Activated CD4-positive, CD25-positive, alpha-beta regulatory T cell (primary cell): ENCODE data around the gene CFTR.
"Not testable (repeated sequence)": the region's sequence is repeated elsewhere in the genome, so short reads cannot be mapped to it uniquely, and the experiment has no call there.

Source experiments
- DNase-seq, 4 experiments: peaks; one replicate each; lab custom pipeline; 2025; lab: John Stamatoyannopoulos, UW

CFTR gene

GRCh38 chr7:117495308-117495707 lies 15.5 kb downstream of the CFTR start:
- no peak for DNase-seq

GRCh38 chr7:117502331-117502730 lies 22.5 kb downstream of the CFTR start:
- DNase-seq, result no peak

- DNase-seq, result no peak
These were observed 25.4 kb downstream of the CFTR start for GRCh38 chr7:117505238-117505637.

DNA sequence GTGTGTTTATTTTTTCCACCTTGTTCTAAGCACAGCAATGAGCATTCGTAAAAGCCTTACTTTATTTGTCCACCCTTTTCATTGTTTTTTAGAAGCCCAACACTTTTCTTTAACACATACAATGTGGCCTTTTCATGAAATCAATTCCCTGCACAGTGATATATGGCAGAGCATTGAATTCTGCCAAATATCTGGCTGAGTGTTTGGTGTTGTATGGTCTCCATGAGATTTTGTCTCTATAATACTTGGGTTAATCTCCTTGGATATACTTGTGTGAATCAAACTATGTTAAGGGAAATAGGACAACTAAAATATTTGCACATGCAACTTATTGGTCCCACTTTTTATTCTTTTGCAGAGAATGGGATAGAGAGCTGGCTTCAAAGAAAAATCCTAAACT lies 28.9 kb downstream of the CFTR start:
- no peak for DNase-seq

DNA sequence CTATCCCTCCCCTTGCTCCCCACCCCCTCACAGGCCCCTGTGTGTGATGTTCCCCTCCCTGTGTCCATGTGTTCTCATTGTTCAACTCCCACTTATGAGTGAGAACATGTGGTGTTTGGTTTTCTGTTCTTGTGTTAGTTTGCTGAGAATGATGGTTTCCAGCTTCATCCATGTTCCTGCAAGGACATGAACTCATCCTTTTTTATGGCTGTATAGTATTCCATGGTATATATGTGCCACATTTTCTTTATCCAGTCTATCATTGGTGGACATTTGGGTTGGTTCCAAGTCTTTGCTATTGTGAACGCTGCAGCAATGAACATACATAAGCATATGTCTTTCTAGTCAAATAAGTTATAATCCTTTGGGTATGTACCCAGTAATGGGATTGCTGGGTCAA lies 37.4 kb downstream of the CFTR start:
- DNase-seq, result not testable (repeated sequence)

DNA sequence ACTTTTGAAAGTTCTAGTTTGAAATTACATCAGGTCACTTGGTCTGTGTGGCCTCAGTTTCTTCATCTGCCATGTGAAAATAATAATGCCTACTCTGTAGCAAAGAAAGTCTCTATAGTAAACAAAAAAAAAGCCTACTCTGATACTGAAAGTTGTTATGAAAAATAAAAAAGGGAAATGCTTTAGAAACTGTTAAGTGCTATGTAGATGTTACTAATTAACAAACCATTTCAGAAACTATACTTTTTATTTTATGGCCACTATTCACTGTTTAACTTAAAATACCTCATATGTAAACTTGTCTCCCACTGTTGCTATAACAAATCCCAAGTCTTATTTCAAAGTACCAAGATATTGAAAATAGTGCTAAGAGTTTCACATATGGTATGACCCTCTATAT lies 50.6 kb downstream of the CFTR start:
- DNase-seq, result no peak

DNA sequence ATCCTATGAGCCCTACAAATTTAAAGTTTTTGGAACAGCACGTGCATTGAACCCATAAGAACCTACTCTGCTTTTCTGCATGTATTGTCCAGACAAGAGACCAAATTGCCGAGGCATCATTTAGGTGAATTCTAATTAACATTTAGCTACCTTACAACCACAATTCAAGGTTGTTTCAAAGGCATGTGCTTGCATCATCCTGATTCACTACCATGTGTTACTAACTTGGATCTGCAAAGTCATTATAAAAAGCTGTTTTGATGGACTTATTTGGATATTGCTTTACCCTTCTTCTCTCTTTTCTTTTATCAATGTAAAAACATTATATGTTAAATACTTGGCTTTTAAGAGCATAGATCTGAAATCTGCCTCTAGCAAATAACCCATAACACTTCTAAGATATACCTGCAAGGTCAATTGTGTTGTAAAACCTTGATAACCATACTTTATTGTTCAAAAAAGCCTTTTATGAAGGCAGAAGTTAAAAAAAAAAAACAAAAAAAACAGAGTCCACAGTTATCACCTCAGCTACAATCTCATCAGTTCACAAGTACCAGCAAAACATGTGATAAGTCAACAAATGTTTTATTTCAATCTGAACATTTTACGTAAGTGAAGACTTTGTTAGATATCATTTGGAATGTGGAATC lies 51.9 kb downstream of the CFTR start:
- DNase-seq, result no peak

GRCh38 chr7:117538053-117538452 lies 58.2 kb downstream of the CFTR start:
- no peak for DNase-seq

DNA sequence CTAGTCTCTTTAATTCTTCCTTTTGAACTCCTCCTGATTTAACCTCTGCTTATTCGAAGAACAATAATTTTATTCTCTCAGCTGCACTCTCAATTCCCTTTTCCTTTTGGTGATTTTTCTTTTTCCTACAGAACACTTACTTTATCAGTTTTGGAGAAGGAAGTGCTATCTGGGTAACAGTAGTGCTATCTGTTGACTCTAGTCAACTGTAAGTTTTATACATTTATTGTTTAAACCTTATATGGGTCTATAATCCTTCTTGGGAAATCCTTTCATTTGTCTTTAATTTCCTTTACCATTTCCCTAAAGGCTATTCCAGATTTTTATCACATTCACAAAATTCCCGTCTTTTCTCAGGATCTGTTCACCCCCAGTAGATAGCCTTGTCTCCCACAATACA lies 64.2 kb downstream of the CFTR start:
- no peak for DNase-seq

DNA sequence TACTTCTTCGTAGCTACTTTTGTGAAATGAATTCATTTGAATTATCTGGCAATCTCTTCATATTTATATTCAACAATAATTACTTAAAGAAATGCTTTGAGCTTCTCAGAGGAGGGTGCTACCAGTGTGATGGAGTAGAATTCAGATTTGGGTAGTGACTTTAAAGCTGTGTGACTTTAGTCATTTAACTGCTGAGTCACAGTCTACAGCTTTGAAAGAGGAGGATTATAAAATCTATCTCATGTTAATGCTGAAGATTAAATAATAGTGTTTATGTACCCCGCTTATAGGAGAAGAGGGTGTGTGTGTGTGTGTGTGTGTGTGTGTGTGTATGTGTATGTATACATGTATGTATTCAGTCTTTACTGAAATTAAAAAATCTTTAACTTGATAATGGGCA lies 68.2 kb downstream of the CFTR start:
- no peak for DNase-seq

DNA sequence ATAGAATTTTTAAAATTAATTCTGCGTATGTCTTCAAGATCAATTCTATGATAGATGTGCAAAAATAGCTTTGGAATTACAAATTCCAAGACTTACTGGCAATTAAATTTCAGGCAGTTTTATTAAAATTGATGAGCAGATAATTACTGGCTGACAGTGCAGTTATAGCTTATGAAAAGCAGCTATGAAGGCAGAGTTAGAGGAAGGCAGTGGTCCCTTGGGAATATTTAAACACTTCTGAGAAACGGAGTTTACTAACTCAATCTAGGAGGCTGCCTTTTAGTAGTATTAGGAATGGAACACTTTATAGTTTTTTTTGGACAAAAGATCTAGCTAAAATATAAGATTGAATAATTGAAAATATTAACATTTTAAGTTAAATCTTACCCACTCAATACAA lies 70.8 kb downstream of the CFTR start:
- DNase-seq, result no peak

GRCh38 chr7:117552660-117553059 lies 72.8 kb downstream of the CFTR start:
- DNase-seq, result no peak

DNA sequence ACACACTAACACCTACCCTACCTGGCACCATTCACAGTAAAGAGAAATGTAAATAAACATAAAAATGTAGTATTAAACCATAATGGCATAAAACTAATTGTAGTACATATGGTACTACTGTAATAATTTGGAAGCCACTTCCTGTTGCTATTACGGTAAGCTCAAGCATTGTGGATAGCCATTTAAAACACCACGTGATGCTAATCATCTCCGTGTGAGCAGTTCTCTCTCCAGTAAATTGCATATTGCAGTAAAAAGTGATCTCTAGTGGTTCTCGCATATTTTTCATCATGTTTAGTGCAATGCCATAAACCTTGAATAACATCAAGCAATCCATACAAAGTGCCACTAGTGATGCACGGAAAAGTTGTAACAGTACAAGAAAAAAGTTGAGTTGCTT lies 75.4 kb downstream of the CFTR start:
- no peak for DNase-seq

DNA sequence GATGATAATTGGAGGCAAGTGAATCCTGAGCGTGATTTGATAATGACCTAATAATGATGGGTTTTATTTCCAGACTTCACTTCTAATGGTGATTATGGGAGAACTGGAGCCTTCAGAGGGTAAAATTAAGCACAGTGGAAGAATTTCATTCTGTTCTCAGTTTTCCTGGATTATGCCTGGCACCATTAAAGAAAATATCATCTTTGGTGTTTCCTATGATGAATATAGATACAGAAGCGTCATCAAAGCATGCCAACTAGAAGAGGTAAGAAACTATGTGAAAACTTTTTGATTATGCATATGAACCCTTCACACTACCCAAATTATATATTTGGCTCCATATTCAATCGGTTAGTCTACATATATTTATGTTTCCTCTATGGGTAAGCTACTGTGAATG lies 79.6 kb downstream of the CFTR start:
- DNase-seq, result no peak

DNA sequence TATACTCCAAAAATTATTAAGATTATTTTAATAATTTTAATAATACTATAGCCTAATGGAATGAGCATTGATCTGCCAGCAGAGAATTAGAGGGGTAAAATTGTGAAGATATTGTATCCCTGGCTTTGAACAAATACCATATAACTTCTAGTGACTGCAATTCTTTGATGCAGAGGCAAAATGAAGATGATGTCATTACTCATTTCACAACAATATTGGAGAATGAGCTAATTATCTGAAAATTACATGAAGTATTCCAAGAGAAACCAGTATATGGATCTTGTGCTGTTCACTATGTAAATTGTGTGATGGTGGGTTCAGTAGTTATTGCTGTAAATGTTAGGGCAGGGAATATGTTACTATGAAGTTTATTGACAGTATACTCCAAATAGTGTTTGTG lies 80.2 kb downstream of the CFTR start:
- DNase-seq, result no peak

GRCh38 chr7:117562759-117563158 lies 82.9 kb downstream of the CFTR start:
- DNase-seq, result no peak

- DNase-seq, result no peak
These were observed 84.3 kb downstream of the CFTR start for GRCh38 chr7:117564080-117564479.

DNA sequence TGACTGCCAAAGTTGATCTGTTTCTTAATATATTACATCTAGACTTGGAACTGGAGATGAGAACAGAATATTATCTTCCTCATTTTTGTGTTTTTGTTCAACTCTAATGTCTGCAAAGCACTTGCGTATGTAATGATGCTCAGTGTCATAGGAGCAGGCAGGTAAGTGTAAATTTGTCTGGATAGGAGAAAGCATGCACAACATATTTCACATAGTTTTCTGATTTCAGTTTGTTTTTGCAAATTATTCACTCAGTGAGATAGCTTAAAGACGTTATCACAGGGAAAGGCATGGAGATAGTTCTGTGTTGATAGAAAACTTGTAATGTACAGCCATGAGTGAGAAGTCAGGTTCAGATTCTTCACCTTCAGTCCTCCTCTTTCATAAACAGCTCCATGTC lies 84.8 kb downstream of the CFTR start:
- no peak for DNase-seq

DNA sequence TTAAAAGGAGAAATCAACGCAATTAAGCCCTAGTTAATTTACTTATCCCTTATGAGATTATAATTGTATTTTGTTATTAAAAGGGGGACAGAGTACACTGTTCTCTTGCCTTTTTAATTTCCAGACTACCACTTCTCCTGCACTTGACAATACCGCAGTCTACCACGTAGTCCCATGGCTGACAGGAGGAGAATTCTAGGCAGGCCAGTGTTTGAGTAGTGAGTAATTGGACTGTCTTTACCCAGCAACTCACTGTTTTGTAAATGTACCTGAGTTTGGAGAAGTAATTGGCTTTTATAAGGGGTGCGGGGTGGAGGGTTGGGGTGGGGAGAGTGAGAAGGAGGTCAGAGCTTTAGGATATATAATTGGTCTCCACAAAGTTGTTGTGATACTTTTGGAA lies 85.4 kb downstream of the CFTR start:
- no peak for DNase-seq

DNA sequence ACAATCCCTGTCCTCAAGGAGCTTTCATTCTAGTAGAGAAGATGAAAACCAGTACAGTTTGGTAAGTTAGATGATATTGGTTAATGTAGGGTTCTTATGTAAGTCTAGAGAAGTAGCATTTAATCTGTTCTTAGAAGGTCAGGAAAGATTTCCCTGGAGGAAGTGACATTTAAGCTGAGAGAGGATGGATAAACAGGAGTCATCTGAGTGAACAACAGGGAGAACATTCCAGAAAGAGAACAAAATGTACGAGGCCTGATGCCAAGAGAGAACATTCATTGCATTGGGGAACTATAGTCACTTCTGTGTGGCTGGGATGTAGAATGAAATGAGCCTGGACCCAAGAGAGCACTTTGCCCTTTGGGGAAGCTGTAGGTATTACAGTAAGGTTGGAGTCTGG lies 88.0 kb downstream of the CFTR start:
- no peak for DNase-seq

DNA sequence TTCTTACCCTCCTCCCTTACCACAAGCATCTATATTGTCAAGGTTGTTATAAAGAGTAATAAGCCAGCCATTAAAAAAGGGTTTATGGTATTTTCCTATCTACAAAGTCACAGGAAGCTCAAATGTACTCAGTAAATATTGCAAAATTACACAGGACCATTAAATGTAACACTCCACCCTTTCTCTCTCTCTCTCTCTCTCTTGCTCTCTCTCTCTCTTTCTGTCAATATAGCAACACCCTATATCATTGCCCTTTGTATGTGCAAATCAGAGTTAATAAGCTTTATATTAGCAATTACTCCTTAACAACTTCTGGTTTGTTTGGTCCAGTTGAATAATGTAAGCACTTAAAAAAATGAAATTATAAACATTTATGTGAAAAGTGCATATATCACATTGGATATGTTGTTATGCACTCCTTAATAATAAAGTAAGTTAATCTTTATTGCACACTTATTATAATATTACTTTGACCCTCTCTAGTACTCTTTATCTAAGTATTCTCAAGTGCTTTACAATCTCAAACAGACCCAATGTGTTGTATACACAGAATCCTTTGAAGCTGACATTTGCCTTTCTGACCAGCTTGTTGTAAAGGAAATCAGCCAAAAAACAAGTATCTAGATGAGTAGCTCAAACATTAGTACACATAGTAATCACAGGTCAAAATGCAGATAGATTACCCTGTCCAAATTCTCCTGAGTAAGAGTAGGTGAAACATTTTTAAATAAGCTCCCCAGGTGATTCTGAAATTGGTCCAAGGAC lies 93.2 kb downstream of the CFTR start:
- DNase-seq, result no peak

GRCh38 chr7:117581424-117581823 lies 101.6 kb downstream of the CFTR start:
- DNase-seq, result no peak

- no peak for DNase-seq
These were observed 102.4 kb downstream of the CFTR start for GRCh38 chr7:117582219-117582704.

DNA sequence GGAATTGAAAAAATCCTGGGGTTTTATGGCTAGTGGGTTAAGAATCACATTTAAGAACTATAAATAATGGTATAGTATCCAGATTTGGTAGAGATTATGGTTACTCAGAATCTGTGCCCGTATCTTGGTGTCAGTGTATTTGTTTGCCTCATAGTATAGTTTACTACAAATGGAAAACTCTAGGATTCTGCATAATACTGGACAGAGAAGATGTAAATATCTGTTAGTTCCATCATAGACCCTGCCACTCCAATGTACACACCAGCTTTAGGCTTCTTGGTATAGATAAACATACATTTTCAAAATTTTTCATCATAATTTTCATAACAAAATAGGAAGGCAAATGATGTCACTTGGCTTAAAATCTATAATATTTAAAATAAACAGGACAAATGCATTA lies 108.1 kb downstream of the CFTR start:
- DNase-seq, result no peak
